Activated CD8-positive, alpha-beta memory T cell treated with anti-CD3 and anti-CD28 coated beads for 36 hours (primary cell): ENCODE data around the gene NLRP7. TPM values are rescaled to one million over a fixed set of nuclear protein-coding genes. Genes with fewer than 3 reads are reported as not detected.

Experiments
- CTCF ChIA-PET: fragments of 350-600 bp; sonication (Branson Sonifier 250); formaldehyde crosslinking; loops from one replicate; lab custom pipeline; 2021; ENCODE audit warnings: antibody characterized with exemption; lab: Charles Lee
- POLR2A ChIA-PET: fragments of 350-600 bp; sonication (Branson Sonifier 250); formaldehyde crosslinking; loops from one replicate; lab custom pipeline; 2021; ENCODE audit warnings: antibody characterized with exemption; lab: Charles Lee
- total RNA-seq, 2 experiments: library from RNA; stranded (reverse); gene quantifications; one replicate each; pipeline ENCODE4 v1.2.3, GENCODE V29; 2021

Gene NLRP7
- total RNA-seq, 2 experiments from 2014 or later, result not detected

- ChIA-PET CTCF (no interaction called here), POLR2A (no interaction called here)
Measured at GRCh38 chr19:54882758-54883157, 64.6 kb downstream of the NLRP7 start.

DNA sequence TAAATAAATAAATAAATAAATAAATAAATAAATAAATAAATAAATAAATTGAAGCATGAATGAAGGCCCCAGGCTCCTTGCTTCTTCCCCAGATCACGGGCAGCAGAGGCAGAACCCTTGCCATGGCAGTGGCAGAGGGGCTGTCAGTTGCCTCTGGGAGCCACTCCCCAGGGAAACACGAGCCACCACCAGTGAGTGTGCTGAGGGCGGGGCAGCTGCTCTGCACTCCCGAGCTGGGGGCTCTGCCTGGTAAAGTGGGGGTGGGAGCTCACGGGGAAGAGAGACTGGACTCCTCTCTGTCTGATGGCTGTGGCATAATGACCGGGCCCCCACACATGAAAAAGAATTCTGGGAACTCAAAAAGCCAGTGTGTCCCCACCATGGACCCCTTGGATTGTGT lies 65.4 kb downstream of the NLRP7 start:
- POLR2A ChIA-PET, result no interaction called here
- CTCF ChIA-PET, result interaction anchor here (0.6 kb wide), 1 partner anchor 56 kb away, joined by 3 read pairs; no protein-coding TSS in a partner anchor

GRCh38 chr19:54877471-54877870 lies 69.9 kb downstream of the NLRP7 start:
- CTCF ChIA-PET, result no interaction called here
- POLR2A ChIA-PET, result no interaction called here

DNA sequence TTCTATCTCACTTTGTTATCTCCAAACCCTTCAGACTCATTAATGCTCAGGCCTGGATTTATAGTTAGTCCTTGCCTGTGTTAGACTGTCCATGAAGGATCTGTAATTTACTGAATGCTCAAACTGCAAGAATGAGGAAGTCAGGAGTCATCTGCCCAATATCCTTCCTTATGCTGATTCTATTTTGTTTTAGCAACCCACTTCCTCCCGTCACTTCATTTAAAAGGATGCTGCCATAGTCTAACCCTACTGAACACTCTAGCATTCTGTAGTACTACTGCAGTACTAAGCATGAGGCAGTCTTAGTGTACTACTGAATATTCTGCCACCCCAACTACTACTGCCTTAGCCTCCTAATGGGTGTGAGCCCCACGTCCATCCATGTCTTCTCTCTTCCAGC lies 71.8 kb downstream of the NLRP7 start:
- ChIA-PET CTCF (interaction anchor here (1.3 kb wide), 1 partner anchor 20 kb away, joined by 3 read pairs; no protein-coding TSS in a partner anchor), POLR2A (no interaction called here)

DNA sequence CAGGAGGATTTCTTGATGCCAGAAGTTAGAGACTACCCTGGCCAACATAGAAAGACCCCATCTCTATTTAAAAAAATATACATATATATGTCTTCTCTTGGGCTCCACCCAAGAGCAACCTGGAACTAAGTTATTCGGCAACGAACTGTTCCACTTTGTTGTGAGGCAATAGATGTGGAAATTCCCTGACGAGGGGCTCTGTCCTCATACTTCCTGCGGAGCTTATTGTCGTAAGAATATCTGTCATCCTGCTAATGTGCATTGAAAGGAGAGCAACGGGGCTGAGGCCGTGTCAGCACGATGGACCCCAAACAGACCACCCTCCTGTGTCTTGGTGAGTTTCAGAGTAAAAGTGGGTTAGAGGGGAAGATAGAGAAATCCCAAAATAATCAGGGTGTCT lies 73.3 kb downstream of the NLRP7 start, which contains the start of gene FCAR:
Gene FCAR, plus strand, starts transcription at position 246 of the 400 bp plus-strand sequence. Its CDS starts 55 bp downstream, at position 301.
- POLR2A ChIA-PET, result no interaction called here
- CTCF ChIA-PET, result no interaction called here

Other genes with a start within 250 kb of the NLRP7 start
- gene KIR3DL3, start 223.1 kb downstream of the NLRP7 start, total RNA-seq, result not detected
- gene KIR2DL3, start 209.0 kb downstream of the NLRP7 start, total RNA-seq, result under 1 TPM; 0.57 to 0.74 TPM
- gene KIR2DL1, start 177.7 kb downstream of the NLRP7 start, total RNA-seq, result under 1 TPM; 0.34 to 0.42 TPM
- under 1 TPM; 0.13 to 0.21 TPM for gene KIR2DL4, start 143.9 kb downstream of the NLRP7 start, total RNA-seq
- under 1 TPM; 0.23 to 0.38 TPM for gene KIR3DL1, start 131.1 kb downstream of the NLRP7 start, total RNA-seq
- under 1 TPM; 0.21 to 0.42 TPM for gene KIR2DS4, start 114.9 kb downstream of the NLRP7 start, total RNA-seq
- under 1 TPM; 0.34 to 0.40 TPM for gene KIR3DL2, start 97.1 kb downstream of the NLRP7 start, total RNA-seq
- not detected for gene FCAR, start 73.3 kb downstream of the NLRP7 start, total RNA-seq
- gene NCR1, start 41.4 kb downstream of the NLRP7 start, total RNA-seq, result under 1 TPM; 0.38 to 0.44 TPM
- gene NLRP2, start 18.8 kb upstream of the NLRP7 start, total RNA-seq, result 10 to 100 TPM; 14.1 to 14.3 TPM
- gene GP6, start 90.7 kb upstream of the NLRP7 start, total RNA-seq, result not detected
- 10 to 100 TPM; 23.3 TPM for gene RDH13, start 115.6 kb upstream of the NLRP7 start, total RNA-seq
- gene EPS8L1, start 128.3 kb upstream of the NLRP7 start, total RNA-seq, result 1 to 10 TPM; 1.4 to 1.5 TPM
- 10 to 100 TPM; 87.4 to 89.7 TPM for gene PPP1R12C, start 170.1 kb upstream of the NLRP7 start, total RNA-seq
- gene TNNT1, start 201.7 kb upstream of the NLRP7 start, total RNA-seq, result not detected
- gene TNNI3, start 210.2 kb upstream of the NLRP7 start, total RNA-seq, result not detected
- gene DNAAF3, start 219.1 kb upstream of the NLRP7 start, total RNA-seq, result not detected
- gene SYT5, start 232.8 kb upstream of the NLRP7 start, total RNA-seq, result not detected